Loucy (cell line): ENCODE measurements around the gene NXT1.

Experiments
- H2AFZ ChIP-seq: fragments of 200-600 bp; sonication (generic); 2 replicates; pipeline ENCODE4 v1.6.0; 2016; ENCODE audit warnings: antibody characterized with exemption, mild to moderate bottlenecking, low read length, moderate library complexity
- H3F3A ChIP-seq: fragments of 200-600 bp; 2 replicates; pipeline ENCODE4 v1.6.0; 2016; ENCODE audit warnings: antibody characterized with exemption, low read depth, mild to moderate bottlenecking
- H3K27me3 ChIP-seq: fragments of 200-600 bp; sonication (generic); 2 replicates; pipeline ENCODE4 v1.6.1; 2014; ENCODE audit warnings: low read length, mild to moderate bottlenecking; ENCODE audit not compliant: insufficient read depth, poor library complexity, severe bottlenecking
- H3K36me3 ChIP-seq: fragments of 200-600 bp; sonication (generic); 2 replicates; pipeline ENCODE4 v1.6.1; 2016; ENCODE audit warnings: low read length; ENCODE audit not compliant: insufficient read depth
- H3K4me1 ChIP-seq: fragments of 200-600 bp; sonication (generic); 2 replicates; pipeline ENCODE4 v1.5.1; 2014; ENCODE audit warnings: low read length, mild to moderate bottlenecking; ENCODE audit not compliant: insufficient read depth, poor library complexity, severe bottlenecking
- H3K4me2 ChIP-seq: fragments of 200-600 bp; sonication (generic); 2 replicates; pipeline ENCODE4 v1.6.0; 2014; ENCODE audit warnings: antibody characterized with exemption, low read length, low read depth, mild to moderate bottlenecking; ENCODE audit not compliant: poor library complexity, severe bottlenecking
- H3K4me3 ChIP-seq: fragments of 200-600 bp; sonication (generic); 2 replicates; pipeline ENCODE4 v1.5.1; 2014; ENCODE audit warnings: low read length, mild to moderate bottlenecking, mixed read lengths; ENCODE audit not compliant: poor library complexity, severe bottlenecking
- H3K79me2 ChIP-seq: fragments of 200-600 bp; sonication (generic); 2 replicates; pipeline ENCODE4 v1.6.1; 2014; ENCODE audit warnings: low read length; ENCODE audit not compliant: insufficient read depth
- H3K9ac ChIP-seq: fragments of 200-600 bp; sonication (generic); 2 replicates; pipeline ENCODE4 v1.6.0; 2014; ENCODE audit warnings: mild to moderate bottlenecking, low read depth, low read length, moderate library complexity; ENCODE audit not compliant: poor library complexity, severe bottlenecking
- H3K9me2 ChIP-seq: fragments of 200-600 bp; sonication (generic); replicated peaks from 2 replicates; pipeline ENCODE4 v1.6.1; 2016; ENCODE audit warnings: low read depth, low read length, mixed read lengths
- H3K9me3 ChIP-seq: fragments of 200-600 bp; sonication (generic); 2 replicates; pipeline ENCODE4 v1.6.1; 2014; ENCODE audit warnings: mild to moderate bottlenecking, antibody characterized with exemption, low read length, low read depth; ENCODE audit not compliant: insufficient read depth
- H4K20me1 ChIP-seq: fragments of 200-600 bp; sonication (generic); 2 replicates; pipeline ENCODE4 v1.6.0; 2014; ENCODE audit warnings: antibody characterized with exemption, low read length, mild to moderate bottlenecking; ENCODE audit not compliant: insufficient read depth, poor library complexity, severe bottlenecking
- EZH2phosphoT487 ChIP-seq: fragments of 200-600 bp; IDR thresholded peaks from 2 replicates; pipeline ENCODE4 v1.6.1; 2018; ENCODE audit warnings: antibody characterized with exemption, mild to moderate bottlenecking, moderate library complexity, borderline replicate concordance
- TF ChIP-seq, protein P1 (sequence below): fragments of 200-600 bp; sonication (generic); conservative IDR thresholded peaks from 2 replicates; pipeline ENCODE4 v1.5.1; 2014; ENCODE audit warnings: mild to moderate bottlenecking, antibody characterized with exemption, low read length

NXT1 gene

GRCh38 chr20:23361119-23361475 lies 10.5 kb downstream of the NXT1 start:
- Histone ChIP-seq H3K9me2 (no peaks in the 10 kb centered on the region), H3K4me2 (peak overlapping the region; percentile 93), H3K27me3 (no peaks in the 10 kb centered on the region), H2AFZ (peak overlapping the region; percentile 89), H3K9ac (peak overlapping the region; percentile 91), H3F3A (peaks cover 3% of the 10 kb centered on the region; the same call in 1 of the 2 replicates), H4K20me1 (peaks cover 27% of the 10 kb centered on the region), H3K4me1 (peaks cover 53% of the 10 kb centered on the region), H3K36me3 (no peaks in the 10 kb centered on the region), H3K4me3 (peak overlapping the region; percentile 89), H3K9me3 (no peaks in the 10 kb centered on the region), H3K79me2 (peaks cover 48% of the 10 kb centered on the region)
- no peak for TF ChIP-seq EZH2phosphoT487
- TF ChIP-seq, protein P1, sequence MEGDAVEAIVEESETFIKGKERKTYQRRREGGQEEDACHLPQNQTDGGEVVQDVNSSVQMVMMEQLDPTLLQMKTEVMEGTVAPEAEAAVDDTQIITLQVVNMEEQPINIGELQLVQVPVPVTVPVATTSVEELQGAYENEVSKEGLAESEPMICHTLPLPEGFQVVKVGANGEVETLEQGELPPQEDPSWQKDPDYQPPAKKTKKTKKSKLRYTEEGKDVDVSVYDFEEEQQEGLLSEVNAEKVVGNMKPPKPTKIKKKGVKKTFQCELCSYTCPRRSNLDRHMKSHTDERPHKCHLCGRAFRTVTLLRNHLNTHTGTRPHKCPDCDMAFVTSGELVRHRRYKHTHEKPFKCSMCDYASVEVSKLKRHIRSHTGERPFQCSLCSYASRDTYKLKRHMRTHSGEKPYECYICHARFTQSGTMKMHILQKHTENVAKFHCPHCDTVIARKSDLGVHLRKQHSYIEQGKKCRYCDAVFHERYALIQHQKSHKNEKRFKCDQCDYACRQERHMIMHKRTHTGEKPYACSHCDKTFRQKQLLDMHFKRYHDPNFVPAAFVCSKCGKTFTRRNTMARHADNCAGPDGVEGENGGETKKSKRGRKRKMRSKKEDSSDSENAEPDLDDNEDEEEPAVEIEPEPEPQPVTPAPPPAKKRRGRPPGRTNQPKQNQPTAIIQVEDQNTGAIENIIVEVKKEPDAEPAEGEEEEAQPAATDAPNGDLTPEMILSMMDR = no peak

- Histone ChIP-seq H3K4me2 (peak within 1 kb of the TSS; percentile 94), H2AFZ (peak within 1 kb of the TSS; percentile 89), H4K20me1 (peaks cover 33% of the 10 kb centered on the region), H3K79me2 (peaks cover 53% of the 10 kb centered on the region), H3K36me3 (no peaks in the 10 kb centered on the region), H3K9me3 (no peaks in the 10 kb centered on the region), H3K4me3 (peak within 1 kb of the TSS; percentile 89), H3F3A (peaks cover 3% of the 10 kb centered on the region; the same call in 1 of the 2 replicates), H3K4me1 (peaks cover 57% of the 10 kb centered on the region), H3K9me2 (no peaks in the 10 kb centered on the region), H3K9ac (peak within 1 kb of the TSS; percentile 91), H3K27me3 (no peaks in the 10 kb centered on the region)
- TF ChIP-seq, protein P1 = 0 out of 2 replicates have a peak, but pooled peaks have one; percentile 21
- TF ChIP-seq EZH2phosphoT487 = no peak
Observed at GRCh38 chr20:23361476-23362391, 11.1 kb downstream of the NXT1 start, which contains the start of gene GZF1. TSS of gene GZF1 (plus strand) at chr20:23362182. CDS start at chr20:23364384, 2,202 bp downstream.

DNA sequence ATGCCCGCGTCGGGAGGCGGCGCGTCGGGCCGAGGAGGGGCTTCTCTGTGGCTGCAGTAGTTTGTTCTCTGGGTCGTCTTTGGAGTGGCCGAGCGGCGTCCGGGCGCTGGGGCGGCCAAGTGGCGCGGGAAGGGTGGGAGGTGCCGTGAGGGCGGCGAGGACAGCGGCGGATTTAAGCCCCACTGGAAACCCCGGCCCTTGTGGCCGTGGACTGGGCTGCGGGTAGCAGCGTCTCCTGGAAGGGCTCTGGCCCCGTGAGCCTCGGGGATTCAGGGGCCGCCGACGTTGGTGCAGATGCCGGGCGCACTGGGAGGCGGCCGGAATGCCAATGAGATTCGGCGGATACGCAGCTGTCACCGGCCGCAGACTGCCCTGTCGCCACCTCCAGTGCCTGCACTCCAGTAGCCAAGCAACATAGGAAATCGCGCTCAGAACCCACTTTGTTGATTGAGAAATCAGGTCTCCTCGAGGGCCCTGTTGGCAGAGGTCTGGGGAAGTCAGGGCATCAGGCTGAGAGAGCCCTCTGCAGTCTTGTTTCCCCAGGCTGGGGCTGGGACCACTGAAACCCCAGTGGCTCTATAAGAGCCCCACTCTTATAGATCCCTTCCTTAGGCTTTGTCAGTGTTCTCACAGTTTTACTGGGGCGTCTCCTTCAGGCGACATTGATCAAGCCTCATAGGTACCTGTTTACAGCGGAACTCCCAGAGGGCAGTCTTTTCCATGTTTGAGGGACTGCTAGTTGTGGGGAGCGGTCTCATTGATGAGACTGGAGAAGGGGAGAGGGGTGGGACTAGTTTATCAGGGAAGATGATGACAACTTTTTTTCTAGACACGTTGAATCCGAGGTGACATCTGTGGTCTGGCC lies 12.0 kb downstream of the NXT1 start:
- peaks cover 42% of the 10 kb centered on the region for H4K20me1 ChIP-seq
- peaks cover 62% of the 10 kb centered on the region for H3K79me2 ChIP-seq
- H3K36me3 ChIP-seq = no peaks in the 10 kb centered on the region
- H3F3A ChIP-seq = no peaks in the 10 kb centered on the region
- no peaks in the 10 kb centered on the region for H3K9me2 ChIP-seq
- peaks cover 58% of the 10 kb centered on the region for H3K4me1 ChIP-seq
- H3K9ac ChIP-seq = peak overlapping the region; percentile 80
- peak overlapping the region; percentile 94 for H3K4me2 ChIP-seq
- H3K27me3 ChIP-seq = no peaks in the 10 kb centered on the region
- H3K4me3 ChIP-seq = peak overlapping the region; percentile 89
- H3K9me3 ChIP-seq = no peaks in the 10 kb centered on the region
- H2AFZ ChIP-seq = peak overlapping the region; percentile 67
- TF ChIP-seq, protein P1 = no peak
- TF ChIP-seq EZH2phosphoT487 = no peak
